MV-4-11 (cell line): ENCODE measurements around the gene PDGFRB.

ENCODE experiments used
- DNase-seq: peaks from one replicate; lab custom pipeline; 2025; lab: John Stamatoyannopoulos, UW

Gene PDGFRB

GRCh38 chr5:150144246-150144801, 11.3 kb downstream of the PDGFRB start:
- no peak for DNase-seq

- no peak for DNase-seq
These were observed 12.0 kb downstream of the PDGFRB start for GRCh38 chr5:150143350-150144245.

GRCh38 chr5:150142959-150143349, 12.7 kb downstream of the PDGFRB start:
- peak; percentile 83 for DNase-seq

GRCh38 chr5:150142185-150142958, 13.3 kb downstream of the PDGFRB start:
- DNase-seq, result no peak

GRCh38 chr5:150141544-150142184, 14.0 kb downstream of the PDGFRB start:
- DNase-seq, result no peak

- DNase-seq, result no peak
These were observed 14.8 kb downstream of the PDGFRB start for GRCh38 chr5:150140830-150141229.

- no peak for DNase-seq
These were observed 16.3 kb downstream of the PDGFRB start for GRCh38 chr5:150139334-150139733.

GRCh38 chr5:150138551-150139265, 16.9 kb downstream of the PDGFRB start:
- no peak for DNase-seq

- no peak for DNase-seq
These were observed 17.6 kb downstream of the PDGFRB start for GRCh38 chr5:150137997-150138396.

GRCh38 chr5:150137168-150137957, 18.3 kb downstream of the PDGFRB start:
- DNase-seq, result no peak

- no peak for DNase-seq
These were observed 19.1 kb downstream of the PDGFRB start for GRCh38 chr5:150136305-150137167.

GRCh38 chr5:150135557-150136304, 19.9 kb downstream of the PDGFRB start:
- no peak for DNase-seq

- DNase-seq, result peak; percentile 5
These were observed 21.5 kb downstream of the PDGFRB start for GRCh38 chr5:150134198-150134588.

- DNase-seq, result no peak
These were observed 22.0 kb downstream of the PDGFRB start for GRCh38 chr5:150133581-150134197.

GRCh38 chr5:150132740-150133139, 22.9 kb downstream of the PDGFRB start:
- DNase-seq, result no peak

- peak; percentile 69 for DNase-seq
These were observed 23.5 kb downstream of the PDGFRB start for GRCh38 chr5:150131978-150132694.

- DNase-seq, result no peak
These were observed 24.2 kb downstream of the PDGFRB start for GRCh38 chr5:150131461-150131860.

GRCh38 chr5:150130493-150130922, 25.1 kb downstream of the PDGFRB start:
- DNase-seq, result no peak
